Stimulated activated CD8-positive, alpha-beta memory T cell treated with anti-CD3 and anti-CD28 coated beads, Interleukin-2, amount 100 ng/mL, for 48 hours (primary cell): Measurements from ENCODE around the gene SAP30.

Experiments
- DNase-seq, 2 donors: peaks; one replicate each; pipeline ENCODE4 v3.0.0-alpha.2; 2020; ENCODE audit warnings: low read depth in 2 of 2

Gene SAP30

GRCh38 chr4:173415092-173415491, 44.3 kb downstream of the SAP30 start:
- no peak for DNase-seq

- DNase-seq: no peak
Measured at GRCh38 chr4:173415885-173416653, 45.3 kb downstream of the SAP30 start.

GRCh38 chr4:173417833-173418232, 47.1 kb downstream of the SAP30 start:
- DNase-seq: no peak

GRCh38 chr4:173418639-173419038, 47.9 kb downstream of the SAP30 start:
- no peak for DNase-seq

- no peak for DNase-seq
Measured at GRCh38 chr4:173420324-173420752, 49.6 kb downstream of the SAP30 start.

GRCh38 chr4:173420801-173421200, 50.0 kb downstream of the SAP30 start:
- DNase-seq: no peak

- DNase-seq: no peak
Measured at GRCh38 chr4:173424899-173425805, 54.4 kb downstream of the SAP30 start.

- no peak for DNase-seq
Measured at GRCh38 chr4:173426064-173426463, 55.3 kb downstream of the SAP30 start.
